ENCODE results near the gene TFB1M.
"Not testable (repeated sequence)": the region's sequence is repeated elsewhere in the genome, so short reads cannot be mapped to it uniquely, and the experiment has no call there.

The TFB1M gene

GRCh38 chr6:155292711-155293110 is 21.6 kb downstream of the TFB1M start:
- DNase-seq = no peak

- DNase-seq = no peak
Observed at GRCh38 chr6:155291291-155291690, 23.0 kb downstream of the TFB1M start.

- DNase-seq = no peak
Observed at GRCh38 chr6:155290491-155290890, 23.8 kb downstream of the TFB1M start.

GRCh38 chr6:155287762-155288161 is 26.5 kb downstream of the TFB1M start:
- no peak for DNase-seq

GRCh38 chr6:155284775-155285174 is 29.5 kb downstream of the TFB1M start:
- no peak for DNase-seq

- DNase-seq = no peak
Observed at GRCh38 chr6:155278319-155279049, 35.8 kb downstream of the TFB1M start.

- no peak for DNase-seq
Observed at GRCh38 chr6:155276638-155277037, 37.6 kb downstream of the TFB1M start.

- DNase-seq = no peak
Observed at GRCh38 chr6:155275808-155276480, 38.3 kb downstream of the TFB1M start.

GRCh38 chr6:155274533-155274932 is 39.8 kb downstream of the TFB1M start:
- DNase-seq = no peak

- no peak for DNase-seq
Observed at GRCh38 chr6:155274106-155274505, 40.2 kb downstream of the TFB1M start.

GRCh38 chr6:155273431-155273830 is 40.9 kb downstream of the TFB1M start:
- DNase-seq = no peak

GRCh38 chr6:155272353-155273232 is 41.7 kb downstream of the TFB1M start:
- DNase-seq = no peak

- no peak for DNase-seq
Observed at GRCh38 chr6:155271145-155271544, 43.1 kb downstream of the TFB1M start.

- no peak for DNase-seq
Observed at GRCh38 chr6:155270561-155271091, 43.7 kb downstream of the TFB1M start.

- no peak for DNase-seq
Observed at GRCh38 chr6:155269765-155270164, 44.5 kb downstream of the TFB1M start.

GRCh38 chr6:155268088-155268867 is 46.0 kb downstream of the TFB1M start:
- DNase-seq = not testable (repeated sequence)

GRCh38 chr6:155267411-155267810 is 46.9 kb downstream of the TFB1M start:
- DNase-seq = no peak

GRCh38 chr6:155265843-155266535 is 48.3 kb downstream of the TFB1M start:
- DNase-seq = no peak

GRCh38 chr6:155264693-155265320 is 49.5 kb downstream of the TFB1M start:
- DNase-seq = no peak

GRCh38 chr6:155263373-155264063 is 50.8 kb downstream of the TFB1M start, which contains the start of gene CLDN20:
CLDN20 (plus strand) TSS chr6:155264013; CDS start chr6:155275720, 11,707 bp downstream.
- DNase-seq = no peak

GRCh38 chr6:155262655-155263054 is 51.6 kb downstream of the TFB1M start:
- no peak for DNase-seq
